DOHH2 (cell line): Measurements from ENCODE around the gene RBAK.
"Not testable (repeated sequence)": the region's sequence is repeated elsewhere in the genome, so short reads cannot be mapped to it uniquely, and the experiment has no call there.

ENCODE experiments used
- EZH2phosphoT487 ChIP-seq: fragments of 200-600 bp; sonication (generic); IDR thresholded peaks from 2 replicates; pipeline ENCODE4 v1.6.1; 2017; ENCODE audit warnings: borderline replicate concordance, mild to moderate bottlenecking, antibody characterized with exemption, low read length, moderate library complexity, mixed read lengths
- TF ChIP-seq, protein P1 (sequence below): fragments of 200-600 bp; sonication (generic); IDR thresholded peaks from one replicate; pipeline ENCODE4 v1.5.1; 2014; ENCODE audit warnings: antibody characterized with exemption, mild to moderate bottlenecking, low read depth, low read length; ENCODE audit not compliant: poor library complexity, severe bottlenecking

- TF ChIP-seq, protein P1, sequence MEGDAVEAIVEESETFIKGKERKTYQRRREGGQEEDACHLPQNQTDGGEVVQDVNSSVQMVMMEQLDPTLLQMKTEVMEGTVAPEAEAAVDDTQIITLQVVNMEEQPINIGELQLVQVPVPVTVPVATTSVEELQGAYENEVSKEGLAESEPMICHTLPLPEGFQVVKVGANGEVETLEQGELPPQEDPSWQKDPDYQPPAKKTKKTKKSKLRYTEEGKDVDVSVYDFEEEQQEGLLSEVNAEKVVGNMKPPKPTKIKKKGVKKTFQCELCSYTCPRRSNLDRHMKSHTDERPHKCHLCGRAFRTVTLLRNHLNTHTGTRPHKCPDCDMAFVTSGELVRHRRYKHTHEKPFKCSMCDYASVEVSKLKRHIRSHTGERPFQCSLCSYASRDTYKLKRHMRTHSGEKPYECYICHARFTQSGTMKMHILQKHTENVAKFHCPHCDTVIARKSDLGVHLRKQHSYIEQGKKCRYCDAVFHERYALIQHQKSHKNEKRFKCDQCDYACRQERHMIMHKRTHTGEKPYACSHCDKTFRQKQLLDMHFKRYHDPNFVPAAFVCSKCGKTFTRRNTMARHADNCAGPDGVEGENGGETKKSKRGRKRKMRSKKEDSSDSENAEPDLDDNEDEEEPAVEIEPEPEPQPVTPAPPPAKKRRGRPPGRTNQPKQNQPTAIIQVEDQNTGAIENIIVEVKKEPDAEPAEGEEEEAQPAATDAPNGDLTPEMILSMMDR: not testable (repeated sequence)
- TF ChIP-seq EZH2phosphoT487: not testable (repeated sequence)
Measured at GRCh38 chr7:5075187-5075586, 29.5 kb downstream of the RBAK start.
